SU-DHL-6 (cell line): ENCODE data around the gene STOM.

Source experiments
- EZH2phosphoT487 ChIP-seq: fragments of 200-600 bp; sonication (generic), shearing (Covaris generic); conservative IDR thresholded peaks from 2 replicates; pipeline ENCODE4 v1.6.1; 2018; ENCODE audit warnings: mild to moderate bottlenecking, antibody characterized with exemption, low read length, moderate library complexity, mixed read lengths
- TF ChIP-seq, protein P1 (sequence below): fragments of 200-600 bp; sonication (generic); IDR thresholded peaks from one replicate; pipeline ENCODE4 v1.5.1; 2017; ENCODE audit warnings: antibody characterized with exemption, mild to moderate bottlenecking, low read length, moderate library complexity; ENCODE audit not compliant: insufficient read depth, poor library complexity, severe bottlenecking

DNA sequence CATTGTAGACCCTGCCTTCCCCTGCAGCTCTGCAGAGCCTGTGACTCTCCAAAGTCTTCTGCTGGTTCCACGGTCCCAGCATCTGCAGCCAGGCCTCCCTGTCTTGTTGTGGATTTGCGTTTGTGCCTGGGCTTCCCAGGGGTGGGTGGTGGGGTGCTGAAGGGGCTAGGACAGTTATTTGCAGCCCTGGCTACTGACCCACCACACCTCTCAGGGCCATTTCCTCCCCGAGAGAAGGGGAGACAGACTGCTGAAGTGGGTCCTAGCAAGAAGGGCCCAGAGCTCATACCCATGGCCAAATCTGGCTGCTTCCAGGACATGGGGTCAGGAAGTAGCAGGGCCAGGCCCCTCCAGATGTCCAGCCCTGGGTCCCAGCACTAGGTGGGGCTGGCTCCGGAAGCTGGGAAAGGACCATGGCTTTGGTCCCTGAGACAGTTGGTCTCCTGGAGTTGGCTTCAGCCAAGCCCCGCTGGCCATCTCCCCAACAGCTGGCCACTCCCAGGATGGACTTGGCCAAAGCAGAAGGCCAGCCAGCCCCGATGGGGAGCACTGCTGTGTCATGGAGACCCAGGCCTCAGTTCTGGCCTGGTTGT is 75.8 kb downstream of the STOM start:
- TF ChIP-seq, protein P1, sequence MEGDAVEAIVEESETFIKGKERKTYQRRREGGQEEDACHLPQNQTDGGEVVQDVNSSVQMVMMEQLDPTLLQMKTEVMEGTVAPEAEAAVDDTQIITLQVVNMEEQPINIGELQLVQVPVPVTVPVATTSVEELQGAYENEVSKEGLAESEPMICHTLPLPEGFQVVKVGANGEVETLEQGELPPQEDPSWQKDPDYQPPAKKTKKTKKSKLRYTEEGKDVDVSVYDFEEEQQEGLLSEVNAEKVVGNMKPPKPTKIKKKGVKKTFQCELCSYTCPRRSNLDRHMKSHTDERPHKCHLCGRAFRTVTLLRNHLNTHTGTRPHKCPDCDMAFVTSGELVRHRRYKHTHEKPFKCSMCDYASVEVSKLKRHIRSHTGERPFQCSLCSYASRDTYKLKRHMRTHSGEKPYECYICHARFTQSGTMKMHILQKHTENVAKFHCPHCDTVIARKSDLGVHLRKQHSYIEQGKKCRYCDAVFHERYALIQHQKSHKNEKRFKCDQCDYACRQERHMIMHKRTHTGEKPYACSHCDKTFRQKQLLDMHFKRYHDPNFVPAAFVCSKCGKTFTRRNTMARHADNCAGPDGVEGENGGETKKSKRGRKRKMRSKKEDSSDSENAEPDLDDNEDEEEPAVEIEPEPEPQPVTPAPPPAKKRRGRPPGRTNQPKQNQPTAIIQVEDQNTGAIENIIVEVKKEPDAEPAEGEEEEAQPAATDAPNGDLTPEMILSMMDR = no peak
- TF ChIP-seq EZH2phosphoT487 = no peak
